Measurements from ENCODE around the gene FLNC.
A peak's percentile ranks its signal among the peaks of the same experiment; 100 is the strongest.

FLNC gene

DNA sequence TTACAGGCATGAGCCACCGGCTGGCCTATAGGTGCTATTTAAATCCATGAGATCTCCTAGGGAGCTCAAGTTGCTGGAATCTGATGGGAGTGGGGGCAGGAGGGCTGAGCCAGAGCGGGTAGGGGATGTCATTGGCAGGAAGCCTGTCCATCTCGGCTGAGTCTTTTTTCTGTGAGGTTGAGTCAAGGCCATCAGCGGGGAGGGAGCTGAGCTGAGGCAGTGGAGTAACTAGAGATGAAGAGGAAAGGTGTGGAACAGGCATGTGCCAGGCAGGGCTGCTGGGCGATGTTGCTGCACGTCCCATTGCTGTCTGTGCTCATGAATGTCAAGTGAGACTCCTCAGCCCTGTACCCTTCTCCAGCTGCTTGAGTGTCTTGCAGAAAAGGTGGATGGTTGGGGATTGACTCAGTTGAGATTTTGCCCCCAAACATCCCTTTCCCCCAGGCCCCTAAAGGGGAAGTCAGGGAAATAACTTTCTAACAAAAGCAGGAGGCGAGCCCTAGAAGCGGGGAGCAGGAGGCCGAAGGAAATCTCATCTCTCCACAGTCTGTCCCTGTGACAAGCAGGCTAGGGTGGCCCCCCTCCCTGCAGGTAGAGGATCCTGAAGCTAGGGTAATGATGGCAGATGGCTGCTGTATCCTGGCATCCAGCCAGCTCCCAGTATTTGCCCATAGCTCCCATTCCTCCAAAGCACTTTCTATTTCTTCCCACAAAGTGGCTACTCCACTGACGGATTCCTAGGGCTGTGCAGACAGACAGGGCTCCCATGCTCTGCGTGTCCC, 37.8 kb downstream of the FLNC start:
- DNase-seq: no peak

DNA sequence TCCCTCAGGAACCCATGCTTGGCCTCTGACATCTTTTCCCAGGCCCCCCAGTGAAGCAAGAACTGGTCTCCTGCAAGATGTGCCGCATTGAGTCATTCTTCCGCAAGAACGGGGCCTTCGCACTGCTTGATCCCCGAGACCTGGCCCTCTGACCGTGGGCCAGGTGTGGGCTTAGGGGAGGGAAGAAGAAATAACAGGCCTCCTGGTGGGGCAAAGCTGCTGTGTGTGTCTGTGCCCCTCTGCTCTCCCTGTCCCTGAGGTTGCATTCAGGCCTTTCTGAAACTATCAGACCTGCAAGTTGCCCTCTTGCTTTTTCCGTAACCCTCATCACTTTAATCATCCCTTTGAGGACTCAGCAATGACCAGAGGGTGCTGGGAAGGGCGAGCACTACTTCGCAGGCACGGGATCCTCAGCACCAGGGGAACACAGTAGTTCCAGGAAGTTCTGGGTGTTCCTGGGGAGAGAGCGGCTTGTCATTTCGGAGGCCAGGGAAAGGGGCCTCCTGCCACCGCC, 38.5 kb downstream of the FLNC start:
- DNase-seq: peak in 1 of 2 experiments; percentile 26

DNA sequence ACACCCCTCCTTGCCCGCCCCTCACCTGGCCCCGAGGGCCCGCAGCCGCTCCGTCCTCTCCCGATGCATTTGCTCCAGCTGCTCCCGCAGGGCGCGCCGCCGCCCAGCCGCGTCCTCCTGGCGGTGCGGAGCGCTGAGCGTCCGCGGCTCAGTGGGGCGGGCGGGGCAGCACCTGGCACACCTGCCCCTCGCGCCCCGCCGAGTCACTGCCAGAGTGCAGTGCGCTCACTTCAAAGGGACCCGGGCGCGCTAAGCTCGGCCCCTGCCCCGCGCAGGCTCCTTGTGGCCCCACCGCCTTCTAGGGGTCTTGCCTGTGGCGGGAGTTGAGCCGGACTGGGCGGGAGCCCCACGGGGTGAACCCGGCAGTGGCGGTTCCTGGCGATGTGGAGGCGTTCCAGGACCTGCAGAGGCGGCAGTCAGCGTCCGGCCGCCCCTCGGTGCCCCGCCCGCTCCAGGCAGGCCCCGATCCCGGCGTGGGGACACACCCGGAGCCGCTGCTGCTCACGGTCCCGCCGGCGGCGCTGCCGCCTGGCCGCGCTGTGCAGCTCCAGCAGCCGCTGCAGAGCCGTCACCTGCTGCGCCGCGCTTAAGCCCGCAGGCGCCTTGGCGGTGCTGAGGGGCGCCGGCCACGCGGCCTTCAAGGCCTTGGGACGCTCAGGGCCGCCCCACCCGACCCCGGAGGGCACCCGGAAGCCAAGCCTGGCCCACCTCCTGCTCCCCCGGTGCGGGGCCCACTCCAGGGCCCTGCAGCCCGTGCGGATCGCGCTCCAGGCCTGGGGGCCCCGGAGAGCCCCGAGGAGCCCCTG, 39.1 kb downstream of the FLNC start:
- DNase-seq: peak; percentile 67 to 72

DNA sequence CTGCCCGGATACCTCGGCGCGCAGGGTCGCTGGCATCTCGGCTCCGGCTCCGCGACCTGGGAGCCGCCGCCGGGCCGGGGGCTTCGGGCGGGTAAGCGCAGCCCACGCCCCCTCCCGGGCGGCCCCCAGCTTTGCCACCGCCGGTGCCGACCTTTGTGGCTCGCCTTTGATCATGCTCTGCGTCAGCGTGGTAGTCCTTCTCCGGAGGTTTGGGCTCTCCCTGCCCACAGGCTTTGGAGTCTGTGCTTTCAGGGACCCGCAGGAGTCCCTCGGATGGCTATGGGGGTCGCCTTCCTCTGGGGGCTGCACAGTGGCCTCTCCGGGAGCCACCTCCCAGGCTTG, 39.7 kb downstream of the FLNC start:
- DNase-seq: peak in 1 of 2 experiments; percentile 49

DNA sequence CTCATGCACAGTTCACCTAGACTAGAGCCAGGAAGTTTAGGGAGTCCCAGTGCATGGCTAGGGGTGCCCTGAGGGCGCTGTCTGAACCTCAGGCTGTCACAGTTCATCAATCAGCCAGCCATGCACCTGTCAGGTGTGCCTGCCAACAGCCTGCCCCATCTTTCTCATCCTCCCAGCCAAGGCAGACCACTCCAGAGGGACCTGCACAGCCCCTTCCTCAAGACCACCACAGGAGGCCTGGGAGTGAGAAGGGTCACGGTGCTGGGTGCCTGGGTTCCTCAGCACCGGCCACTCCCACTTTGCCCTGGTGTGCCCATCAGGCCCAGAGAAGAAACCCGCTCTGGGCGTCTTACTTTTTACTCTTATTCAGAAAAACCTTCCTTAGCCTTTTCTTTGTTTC, 40.8 kb downstream of the FLNC start:
- no peak for DNase-seq

DNA sequence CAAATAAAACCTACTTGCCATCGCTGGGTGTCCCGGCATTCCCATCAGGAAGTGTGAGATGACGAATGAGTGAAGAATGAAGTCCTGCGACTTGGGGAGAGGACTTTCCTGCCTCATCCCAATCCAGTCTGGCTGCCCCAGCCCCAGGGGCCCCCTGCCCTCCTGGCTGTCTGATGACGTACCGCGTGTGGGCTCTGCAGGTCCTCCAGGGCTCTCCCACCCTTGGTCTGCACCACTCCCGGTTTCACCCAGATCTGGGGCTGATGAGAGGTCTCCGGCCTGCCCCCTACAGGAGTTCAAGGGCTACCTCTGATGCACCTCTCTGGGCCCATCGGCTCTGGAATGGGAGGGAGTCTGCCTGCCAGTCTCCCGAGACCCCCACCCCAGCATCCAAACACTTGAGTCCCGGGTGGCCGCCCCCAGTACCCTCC, 42.2 kb downstream of the FLNC start:
- peak in 1 of 2 experiments; percentile 24 for DNase-seq

DNA sequence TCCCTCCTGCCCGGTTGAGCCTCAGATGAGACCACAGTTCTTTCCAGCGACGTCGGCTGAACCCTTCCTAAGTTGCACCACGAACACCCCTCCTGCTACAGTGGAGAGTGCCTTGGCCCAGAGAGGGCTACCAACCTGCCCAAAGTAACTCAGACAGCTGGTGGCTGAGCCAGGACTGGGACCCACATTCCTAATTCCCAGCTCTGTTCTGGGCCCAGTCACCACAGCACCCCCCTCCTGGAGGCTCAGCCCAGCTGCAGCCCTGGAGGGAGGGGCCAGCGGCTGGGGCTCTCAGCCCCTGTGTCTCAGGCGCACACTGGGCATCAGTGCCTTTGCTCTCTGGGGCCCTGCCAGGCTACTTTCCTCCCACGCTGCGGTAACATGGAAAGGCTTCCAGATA, 43.0 kb downstream of the FLNC start:
- DNase-seq: no peak

DNA sequence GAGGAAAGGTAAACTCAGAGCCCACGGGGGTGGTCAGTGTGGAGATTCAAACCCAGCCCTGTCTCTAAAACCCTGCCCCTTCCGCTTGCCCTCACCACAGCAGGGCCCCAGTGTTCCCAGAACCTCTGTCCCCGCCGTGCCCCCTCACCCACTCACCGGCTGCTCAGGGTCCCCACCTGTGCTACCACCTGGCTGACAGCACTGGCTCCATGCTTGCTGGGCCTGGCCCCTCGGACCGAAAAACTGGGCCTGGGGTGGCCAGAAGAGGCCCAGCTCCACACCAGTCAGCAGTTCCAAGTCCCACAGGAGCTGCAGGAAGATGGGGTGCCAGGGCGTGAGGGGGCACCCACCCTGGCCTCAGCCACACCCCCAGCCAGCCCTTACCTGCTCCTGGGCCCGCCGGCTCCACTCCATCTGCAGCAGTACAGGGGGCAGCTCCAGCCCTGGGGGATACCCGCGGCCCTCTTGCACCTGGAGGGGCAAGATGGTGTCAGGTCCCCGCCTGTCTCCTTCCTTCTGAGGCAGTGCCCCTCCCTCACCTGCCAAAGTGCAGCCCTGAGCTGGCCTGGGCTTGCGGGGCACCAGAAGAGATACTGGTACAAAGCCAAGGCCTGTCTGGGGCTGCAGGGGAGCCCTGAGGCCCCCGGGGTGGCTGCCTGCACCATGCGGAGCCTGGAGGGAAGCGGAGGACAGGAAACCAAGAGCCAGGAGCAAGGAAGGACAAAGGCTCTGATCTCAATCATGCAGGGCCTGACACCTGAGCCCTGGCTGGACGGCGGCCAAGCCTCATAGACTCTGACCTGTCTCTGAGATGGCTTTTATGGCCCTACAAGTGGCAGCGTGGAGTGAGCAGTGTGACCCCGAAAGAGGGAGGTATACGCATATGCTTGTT, 44.2 kb downstream of the FLNC start:
- no peak for DNase-seq

DNA sequence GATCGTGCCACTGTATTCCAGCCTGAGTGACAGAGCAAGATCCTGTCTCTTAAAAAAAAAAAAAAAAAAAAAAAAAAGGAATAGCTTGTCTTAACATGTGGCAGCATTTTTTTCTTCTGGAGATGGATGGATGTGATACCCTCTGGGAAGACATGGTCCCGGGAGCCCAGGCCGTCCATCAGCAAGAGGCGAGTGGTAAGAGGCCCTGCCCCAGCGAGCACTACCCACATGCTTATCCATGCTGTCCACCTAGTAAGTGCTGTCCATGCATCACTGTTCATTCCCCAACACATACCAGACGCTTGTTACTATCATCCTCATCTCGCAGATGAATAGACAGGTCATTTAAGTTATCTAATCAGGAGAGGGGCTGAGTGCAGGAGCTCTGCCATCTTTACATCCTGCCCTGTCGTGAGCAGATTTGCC, 45.3 kb downstream of the FLNC start:
- DNase-seq: no peak

DNA sequence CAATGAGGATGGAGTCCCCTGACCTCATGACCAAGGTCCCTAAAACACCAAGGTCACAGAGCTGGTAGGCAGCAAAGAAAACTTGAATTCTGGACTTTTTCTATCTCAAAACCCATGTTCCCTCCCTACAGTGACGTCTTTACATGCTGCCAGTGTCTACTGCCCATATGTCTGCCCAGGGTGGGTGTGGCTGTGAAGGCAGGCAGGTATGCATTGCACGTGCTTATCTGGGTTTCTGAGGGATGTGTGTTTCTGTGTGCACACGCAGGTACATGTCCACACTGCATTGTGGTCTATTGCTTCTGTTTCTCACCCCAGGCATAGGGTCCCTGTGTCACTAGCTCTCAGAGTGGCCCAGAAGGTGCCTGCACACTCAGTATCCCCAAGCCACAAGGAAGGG, 45.9 kb downstream of the FLNC start:
- DNase-seq: no peak

DNA sequence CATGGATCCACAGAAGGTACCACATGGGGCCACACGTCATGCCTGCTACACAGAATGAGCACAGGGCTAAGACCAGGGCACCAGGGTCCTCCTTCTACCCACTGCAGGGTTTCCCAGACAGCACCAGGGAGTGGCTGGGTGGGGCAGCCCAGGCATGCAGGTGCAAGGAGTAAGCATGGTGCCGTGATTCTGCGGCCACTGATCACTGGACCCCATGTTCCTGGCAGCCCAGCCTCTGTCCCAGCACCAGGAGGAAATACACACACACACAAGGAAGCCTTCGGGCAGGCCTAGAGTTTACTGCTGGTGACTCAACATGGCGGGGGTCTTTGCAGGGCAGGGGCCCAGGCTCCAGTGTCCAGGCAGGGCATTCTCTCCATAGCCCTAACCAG, 46.4 kb downstream of the FLNC start:
- DNase-seq: no peak

DNA sequence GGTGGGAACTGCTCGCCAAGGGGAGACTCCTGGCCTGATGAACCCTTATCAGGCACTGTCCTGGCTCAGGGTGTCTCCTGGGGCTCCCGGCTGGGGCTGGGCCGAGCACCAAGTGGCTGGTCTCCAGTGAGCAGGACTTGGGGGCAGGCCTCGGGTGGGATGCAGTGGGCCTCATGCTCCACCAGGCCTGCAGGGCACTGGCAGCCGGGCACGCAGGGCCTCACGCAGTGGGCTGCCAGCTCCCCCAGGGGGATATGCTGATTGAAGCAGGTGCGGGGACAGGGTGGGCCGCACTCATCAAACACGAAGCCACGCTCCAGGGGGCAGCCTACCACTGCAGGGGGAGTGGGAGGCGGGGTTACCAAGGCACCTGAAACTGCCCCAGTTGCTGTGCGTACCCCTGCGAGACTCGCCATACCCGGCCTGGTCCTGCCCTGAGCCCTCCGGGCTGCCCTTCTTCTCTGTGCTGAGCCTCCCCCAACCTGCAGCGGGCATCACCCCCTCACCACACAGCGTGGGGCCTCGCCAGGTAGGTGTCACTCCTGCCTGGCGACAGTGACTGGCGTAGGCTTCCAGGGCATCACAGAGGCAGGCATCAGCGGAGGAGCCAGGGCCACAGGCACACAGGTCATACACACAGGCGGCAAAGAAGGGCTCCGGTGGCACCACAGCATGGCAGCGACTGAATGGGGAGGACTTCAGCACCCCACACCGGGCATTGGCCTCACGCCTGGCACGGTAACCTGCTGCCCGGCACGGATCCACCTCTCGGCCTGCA, 47.0 kb downstream of the FLNC start:
- DNase-seq: no peak

DNA sequence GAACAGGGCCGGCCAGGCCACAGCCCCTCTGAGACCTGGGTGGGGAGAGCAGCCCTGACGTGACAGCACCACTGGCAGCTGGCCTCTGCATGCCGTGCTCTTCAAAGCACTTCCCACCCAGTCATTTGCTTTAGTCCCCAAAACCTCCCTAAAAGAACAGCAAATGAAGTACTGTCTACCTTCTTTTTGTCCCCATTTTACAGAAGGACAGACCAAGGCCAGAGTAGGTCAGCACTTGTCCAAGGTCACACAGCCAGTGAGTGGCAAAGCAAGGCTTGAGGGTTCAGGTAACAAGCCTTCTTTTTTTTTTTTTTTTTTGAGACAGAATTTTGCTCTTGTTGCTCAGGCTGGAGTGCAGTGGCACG, 47.5 kb downstream of the FLNC start:
- DNase-seq: no peak

DNA sequence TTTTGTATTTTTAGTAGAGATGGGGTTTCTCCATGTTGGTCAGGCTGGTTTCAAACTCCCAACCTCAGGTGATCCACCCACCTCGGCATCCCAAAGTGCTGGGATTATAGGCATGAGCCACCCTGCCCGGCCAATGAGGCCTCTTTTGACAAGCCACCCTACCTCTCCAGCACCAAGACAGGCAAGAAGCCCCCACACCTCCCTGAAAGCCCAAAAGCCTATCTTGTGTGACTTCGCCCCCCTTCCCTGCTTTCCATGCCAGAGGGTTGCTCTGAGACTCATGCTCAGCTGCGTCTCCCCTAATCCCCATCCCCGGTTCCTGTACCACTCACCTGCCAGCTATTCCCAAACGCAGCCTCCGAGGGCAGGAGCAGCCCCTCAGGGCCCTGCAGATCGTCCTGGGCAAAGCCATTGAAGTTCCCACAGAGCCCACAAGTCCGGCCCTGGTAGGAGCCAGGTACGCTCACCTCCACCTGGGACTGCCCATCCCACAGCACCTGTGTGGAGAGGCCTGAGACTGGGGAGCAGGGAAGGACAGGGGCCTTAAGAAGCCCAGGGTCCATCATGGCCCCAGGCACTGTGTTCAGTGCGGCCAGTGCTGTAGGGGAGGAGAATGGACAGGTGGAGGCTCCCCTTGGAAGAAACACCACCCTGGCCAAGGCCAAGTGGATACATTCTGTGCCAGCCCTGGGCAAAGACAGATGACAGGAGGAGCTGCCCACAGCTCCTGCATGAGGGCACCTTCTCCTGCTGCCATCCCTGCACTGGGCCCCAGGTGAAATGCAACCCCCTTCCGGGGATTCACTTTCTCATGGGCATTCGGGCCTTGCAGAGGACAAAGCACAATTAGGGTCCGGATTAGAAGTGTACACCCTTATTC, 48.3 kb downstream of the FLNC start:
- DNase-seq: no peak

DNA sequence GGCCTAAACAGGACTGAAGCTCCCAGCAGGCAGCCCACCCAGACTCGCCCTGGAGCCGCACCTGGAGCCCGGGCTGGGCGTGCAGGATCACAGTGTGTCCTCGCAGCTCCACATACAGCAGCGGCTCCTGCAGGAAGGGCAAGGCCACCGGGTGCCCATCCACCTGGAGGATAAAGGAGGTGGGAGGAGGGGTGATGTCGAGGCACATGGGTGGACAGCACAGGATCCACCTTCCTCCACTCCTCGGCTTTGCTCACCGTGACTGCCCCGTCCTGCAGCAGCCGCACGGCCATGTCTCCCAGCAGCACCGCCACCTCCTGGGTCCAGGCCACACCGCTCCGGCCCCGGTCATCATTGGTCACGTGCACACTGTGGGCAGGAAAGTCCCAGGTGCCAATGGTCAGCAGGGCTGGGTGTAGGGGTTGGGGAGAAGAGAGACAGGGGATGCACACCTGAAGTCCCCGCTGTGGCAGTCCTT, 49.3 kb downstream of the FLNC start:
- DNase-seq: no peak

DNA sequence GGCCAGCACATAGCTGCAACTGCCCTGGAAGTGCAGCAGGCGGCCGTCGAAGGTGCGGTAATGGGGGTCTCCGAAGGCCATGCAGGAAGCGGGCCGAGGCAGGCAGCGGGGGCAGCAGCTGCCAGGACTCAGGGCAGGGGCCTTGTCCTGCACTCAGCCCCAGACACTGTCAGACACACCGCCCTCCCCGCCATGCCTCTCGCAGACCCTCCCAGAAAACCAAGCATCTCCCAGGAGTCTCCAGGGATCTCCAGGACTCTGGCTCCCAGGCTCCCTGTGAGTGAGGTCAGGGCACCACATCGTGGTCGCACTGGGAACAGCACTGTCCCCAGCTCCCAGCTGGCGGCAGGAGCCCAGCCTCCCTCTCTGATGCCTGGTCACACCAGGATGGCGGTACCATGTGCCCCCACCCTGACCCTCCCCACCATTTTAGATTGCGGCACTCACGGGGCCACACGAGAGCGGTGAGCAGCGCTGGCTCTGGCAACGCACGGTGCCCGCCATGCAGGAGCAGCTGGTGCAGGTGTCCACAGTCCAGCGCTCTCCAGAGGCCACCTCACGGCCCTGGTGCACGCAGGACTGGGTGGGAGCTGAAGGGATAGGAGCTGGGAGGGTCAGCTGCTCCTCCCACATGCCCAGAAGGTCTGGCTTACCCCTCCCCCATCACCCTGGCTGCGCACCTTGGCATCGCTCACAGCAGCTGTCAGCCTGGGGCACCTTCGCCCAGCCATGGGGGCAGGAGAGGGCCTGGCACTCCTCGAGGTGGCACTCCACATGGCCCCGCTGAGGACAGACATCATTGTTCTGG, 49.9 kb downstream of the FLNC start:
- peak; percentile 39 to 58 for DNase-seq

DNA sequence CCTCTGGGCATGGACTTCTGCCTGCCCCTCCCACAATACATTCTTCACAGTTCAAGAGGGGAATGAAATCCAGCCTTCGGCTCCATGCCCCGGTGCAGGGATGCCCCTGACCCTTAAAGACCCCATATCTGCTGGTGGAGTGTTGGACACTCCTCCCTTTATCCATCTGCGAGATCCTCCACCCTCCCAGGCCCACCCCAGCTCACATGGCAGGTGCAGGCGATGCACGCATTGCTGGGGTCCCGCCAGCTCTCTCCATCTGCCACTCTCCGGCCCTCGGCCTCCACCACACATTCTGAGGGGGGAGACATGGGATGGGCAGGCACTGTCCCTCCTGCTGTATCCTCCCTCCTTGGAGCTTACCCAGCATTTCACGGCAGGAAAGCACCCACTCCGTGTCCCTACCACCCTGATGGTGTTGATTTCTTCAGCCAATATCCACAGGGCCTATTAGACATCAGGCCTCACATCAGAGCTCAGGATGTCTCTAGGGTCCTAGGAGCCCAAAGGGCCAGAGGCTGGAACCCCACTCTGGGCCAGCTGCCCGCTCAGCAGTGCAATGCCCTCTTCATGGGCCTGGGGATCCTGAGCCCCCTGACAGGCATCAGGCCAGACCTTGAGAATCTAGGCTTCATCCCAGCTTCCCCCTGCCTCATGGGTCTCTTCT, 50.7 kb downstream of the FLNC start:
- DNase-seq: no peak

DNA sequence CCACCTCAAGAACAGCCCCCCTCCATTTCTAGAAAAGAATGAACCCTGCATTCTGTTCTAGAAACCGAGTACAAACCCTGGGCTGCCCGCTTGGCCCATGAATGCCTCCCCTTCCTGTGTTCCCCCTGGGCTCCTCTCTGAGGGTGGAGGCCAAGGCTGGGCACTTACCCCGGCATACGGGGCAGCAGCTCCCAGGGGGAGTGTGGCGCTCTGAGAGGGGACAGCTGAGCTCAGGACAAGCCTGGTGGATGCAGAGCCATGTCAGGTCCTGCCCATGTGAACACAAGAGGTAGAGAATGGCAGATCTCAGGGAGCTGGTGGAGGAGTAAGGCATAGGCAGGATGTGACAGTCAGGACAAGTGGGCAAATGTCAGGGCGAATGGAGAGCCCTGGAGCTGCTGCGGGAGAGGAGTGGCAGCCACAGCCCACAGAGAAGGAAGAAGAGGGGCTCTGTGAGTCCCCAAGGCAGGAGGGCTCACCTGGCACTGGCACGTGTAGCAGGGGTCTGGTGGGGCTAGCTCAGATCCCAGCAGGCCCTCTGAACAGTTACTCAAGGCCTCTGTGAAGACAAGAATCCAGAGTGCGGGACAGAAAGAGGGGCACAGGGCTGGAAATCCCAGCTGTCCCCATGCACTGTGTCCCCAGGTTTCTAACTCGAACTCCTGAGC, 51.4 kb downstream of the FLNC start:
- no peak for DNase-seq

DNA sequence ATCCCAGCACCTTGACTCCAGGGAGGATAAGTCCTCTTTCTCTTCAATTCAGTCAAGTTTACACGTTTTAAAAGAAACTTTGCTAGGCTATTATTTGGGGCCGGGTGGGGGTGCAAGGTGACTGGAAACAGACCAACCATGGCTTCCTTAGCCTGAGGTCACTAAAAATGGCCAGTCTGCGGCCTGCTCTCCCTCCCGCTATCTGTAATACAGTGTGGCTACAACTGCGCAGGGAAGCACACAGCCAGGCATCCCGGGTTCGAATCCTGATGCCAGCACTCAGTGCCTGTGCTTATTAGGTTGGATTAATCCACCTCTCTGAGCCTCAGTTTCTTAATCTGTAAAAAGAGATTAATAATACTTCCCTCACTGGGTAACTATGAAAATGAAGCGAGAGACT, 51.9 kb downstream of the FLNC start:
- DNase-seq: no peak

All from NCI-H1930 (cell line).